ENCODE results near the gene INKA2.

Gene INKA2

DNA sequence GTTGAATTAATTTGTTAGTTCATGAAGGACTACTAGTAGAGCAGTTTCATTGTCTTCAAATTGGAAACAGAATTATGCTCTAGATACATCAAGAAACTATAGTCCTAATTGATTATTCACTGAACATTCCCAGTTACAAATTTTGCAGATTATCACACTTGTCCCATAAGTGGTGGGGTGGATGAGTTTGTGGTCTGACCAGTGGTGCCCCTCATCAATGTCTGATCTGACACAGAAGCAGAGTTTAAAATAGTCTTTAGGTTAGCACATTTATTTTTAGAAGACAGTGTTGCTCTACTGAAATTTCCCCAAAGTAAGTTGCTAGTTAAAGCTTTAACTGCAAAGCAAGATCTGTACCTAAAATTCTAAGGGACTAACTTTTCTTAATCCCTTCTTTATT is 42.9 kb downstream of the INKA2 start:
- no peak for DNase-seq

DNA sequence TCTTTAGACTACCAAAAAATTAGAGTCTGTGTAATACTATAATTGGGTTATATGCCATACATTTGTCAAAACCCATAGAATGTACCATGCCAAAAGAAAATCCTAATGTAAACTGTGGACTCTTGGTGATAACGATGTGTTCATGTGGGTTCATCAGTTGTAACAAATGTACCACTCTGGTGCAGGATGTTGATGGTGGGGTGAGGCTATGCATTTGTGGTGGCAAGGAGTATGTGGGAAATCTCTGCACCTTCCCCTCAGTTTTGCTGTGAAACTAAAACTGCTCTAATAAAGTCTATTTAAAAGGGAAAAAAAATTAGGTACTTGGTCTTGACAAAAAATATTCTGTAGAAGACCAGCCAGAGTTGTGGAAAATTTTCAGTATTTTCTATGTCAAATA is 43.4 kb downstream of the INKA2 start:
- DNase-seq: no peak

DNA sequence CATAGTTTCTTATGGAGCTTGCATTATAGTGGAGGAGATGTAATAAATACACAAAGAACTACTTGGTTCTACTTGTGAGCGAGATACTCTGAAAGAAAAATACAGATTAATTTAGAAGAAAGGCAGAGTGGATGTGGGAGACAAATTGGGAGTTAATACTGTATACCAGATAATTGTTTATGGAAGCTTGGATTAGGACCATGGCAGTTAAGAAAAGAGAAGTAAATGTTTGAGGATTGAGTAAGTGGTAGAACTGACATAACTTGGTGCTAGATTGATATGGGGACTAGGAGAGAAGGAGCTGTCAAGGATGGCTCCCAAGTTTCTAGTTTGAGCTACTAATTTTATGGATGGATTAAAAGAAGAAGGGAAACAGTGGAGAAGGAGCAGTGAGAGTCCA is 47.3 kb downstream of the INKA2 start:
- no peak for DNase-seq

DNA sequence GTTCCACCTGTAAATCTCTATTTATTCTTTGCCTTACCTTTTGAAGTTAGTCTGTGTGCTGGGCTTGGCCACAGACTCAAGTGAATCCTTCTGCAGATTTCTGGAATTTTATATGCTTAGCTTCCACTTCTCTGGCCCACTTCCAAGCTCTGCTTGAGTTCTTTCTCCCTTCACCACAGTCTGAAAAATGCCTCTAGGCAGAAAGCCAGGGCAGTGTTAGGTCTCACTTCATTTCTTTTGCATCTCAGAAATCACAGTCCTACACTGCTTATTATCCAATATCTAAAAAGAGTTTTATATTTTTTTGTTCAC is 48.9 kb downstream of the INKA2 start:
- no peak for DNase-seq

All from NCI-H1694 treated with DMSO at 0.1 percent for 48 hours (cell line).